HCT116 (cell line): Measurements from ENCODE around the gene SLC4A5.

Source experiments
- EZH2 ChIP-seq: fragments of 200-600 bp; sonication (generic); IDR thresholded peaks from 2 replicates; pipeline ENCODE4 v1.6.1; 2017; ENCODE audit warnings: antibody characterized with exemption, mixed run types
- EZH2phosphoT487 ChIP-seq: fragments of 200-600 bp; IDR thresholded peaks from 2 replicates; pipeline ENCODE4 v1.6.1; 2018; ENCODE audit warnings: antibody characterized with exemption, borderline replicate concordance
- JUND ChIP-seq: IDR thresholded peaks from 2 replicates; pipeline ENCODE4 v1.6.1; 2012
- POLR2A ChIP-seq: IDR thresholded peaks from 2 replicates; pipeline ENCODE4 v1.7.0; 2011; ENCODE audit warnings: borderline replicate concordance; ENCODE audit not compliant: insufficient read depth, insufficient read length; ENCODE audit errors: extremely low read depth
- POLR2AphosphoS5 ChIP-seq: IDR thresholded peaks from 2 replicates; pipeline ENCODE4 v1.6.1; 2011; ENCODE audit warnings: mild to moderate bottlenecking, low read depth, low read length, moderate library complexity
- RAD21 ChIP-seq: IDR thresholded peaks from 2 replicates; pipeline ENCODE4 v1.6.1; 2012; ENCODE audit warnings: low read depth, mild to moderate bottlenecking
- SIN3A ChIP-seq: IDR thresholded peaks from 2 replicates; pipeline ENCODE4 v1.6.1; 2012; ENCODE audit warnings: low read depth
- SRF ChIP-seq: IDR thresholded peaks from 2 replicates; pipeline ENCODE4 v1.6.1; 2012; ENCODE audit warnings: low read depth
- YY1 ChIP-seq: IDR thresholded peaks from 2 replicates; pipeline ENCODE4 v1.6.1; 2011; ENCODE audit warnings: low read length, low read depth, moderate library complexity, mild to moderate bottlenecking; ENCODE audit not compliant: insufficient replicate concordance; ENCODE audit errors: extremely low read depth
- ZNF274 ChIP-seq: fragments of 200-500 bp; sonication (Bioruptor generic); IDR thresholded peaks from 2 replicates; pipeline ENCODE4 v1.6.1; 2014; ENCODE audit warnings: mild to moderate bottlenecking, low read depth, low read length, inconsistent platforms
- TF ChIP-seq, protein P1 (sequence below), 3 experiments: fragments of 200-600 bp in 1 of 3; sonication (generic) in 1 of 3; IDR thresholded peaks in 2 of 3; conservative IDR thresholded peaks in 1 of 3; 2 replicates each; pipeline ENCODE4 v1.5.1; 2012 to 2017; ENCODE audit warnings: low read depth in 2 of 3, low read length in 2 of 3, antibody characterized with exemption in 1 of 3, borderline replicate concordance in 1 of 3, control low read depth in 1 of 3, mild to moderate bottlenecking in 1 of 3, mixed read lengths in 1 of 3, mixed run types in 1 of 3, moderate library complexity in 1 of 3; ENCODE audit not compliant: insufficient read depth in 1 of 3
- TF ChIP-seq, protein P2 (sequence below): IDR thresholded peaks from 2 replicates; pipeline ENCODE4 v1.6.1; 2012
- TF ChIP-seq, protein P3 (sequence below): IDR thresholded peaks from 2 replicates; pipeline ENCODE4 v1.6.1; 2012; ENCODE audit warnings: low read depth
- TF ChIP-seq, protein P4 (sequence below): IDR thresholded peaks from 2 replicates; pipeline ENCODE4 v1.6.1; 2011; ENCODE audit warnings: mild to moderate bottlenecking, low read length, moderate library complexity; ENCODE audit not compliant: insufficient replicate concordance; ENCODE audit errors: extremely low read depth

DNA sequence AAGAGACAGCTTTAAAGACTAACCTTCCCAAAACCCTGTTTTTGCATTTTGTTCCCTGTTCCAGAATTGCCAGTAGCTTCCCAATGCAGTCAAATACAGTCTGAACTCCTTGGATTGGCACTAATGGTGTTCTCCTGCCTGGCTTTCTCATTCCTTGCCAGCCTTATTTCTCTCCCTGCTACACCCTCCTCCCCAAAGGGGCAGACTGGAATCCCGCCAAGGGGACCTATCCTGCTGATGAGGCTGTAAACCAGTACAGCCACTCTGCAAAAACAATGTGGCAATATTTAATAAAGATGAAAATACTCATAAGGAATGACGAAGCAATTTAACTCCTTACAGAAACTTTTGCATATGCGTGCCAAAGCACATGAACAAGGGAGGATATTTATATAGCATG lies 4.5 kb upstream of the SLC4A5 start:
- TF ChIP-seq, protein P1, sequence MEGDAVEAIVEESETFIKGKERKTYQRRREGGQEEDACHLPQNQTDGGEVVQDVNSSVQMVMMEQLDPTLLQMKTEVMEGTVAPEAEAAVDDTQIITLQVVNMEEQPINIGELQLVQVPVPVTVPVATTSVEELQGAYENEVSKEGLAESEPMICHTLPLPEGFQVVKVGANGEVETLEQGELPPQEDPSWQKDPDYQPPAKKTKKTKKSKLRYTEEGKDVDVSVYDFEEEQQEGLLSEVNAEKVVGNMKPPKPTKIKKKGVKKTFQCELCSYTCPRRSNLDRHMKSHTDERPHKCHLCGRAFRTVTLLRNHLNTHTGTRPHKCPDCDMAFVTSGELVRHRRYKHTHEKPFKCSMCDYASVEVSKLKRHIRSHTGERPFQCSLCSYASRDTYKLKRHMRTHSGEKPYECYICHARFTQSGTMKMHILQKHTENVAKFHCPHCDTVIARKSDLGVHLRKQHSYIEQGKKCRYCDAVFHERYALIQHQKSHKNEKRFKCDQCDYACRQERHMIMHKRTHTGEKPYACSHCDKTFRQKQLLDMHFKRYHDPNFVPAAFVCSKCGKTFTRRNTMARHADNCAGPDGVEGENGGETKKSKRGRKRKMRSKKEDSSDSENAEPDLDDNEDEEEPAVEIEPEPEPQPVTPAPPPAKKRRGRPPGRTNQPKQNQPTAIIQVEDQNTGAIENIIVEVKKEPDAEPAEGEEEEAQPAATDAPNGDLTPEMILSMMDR (IDR thresholded peaks at IDR 0.05 in 2 of 3, conservative IDR thresholded peaks at IDR 0.05 in 1 of 3; ENCODE audit: borderline replicate concordance in 1 of 3, insufficient read depth in 1 of 3, low read depth in 2 of 3, low read length in 2 of 3), result no peak
- no peak for TF ChIP-seq POLR2A
- no peak for TF ChIP-seq JUND
- TF ChIP-seq EZH2, result no peak
- no peak for TF ChIP-seq YY1
- no peak for TF ChIP-seq EZH2phosphoT487
- no peak for TF ChIP-seq SIN3A
- no peak for TF ChIP-seq RAD21
- TF ChIP-seq POLR2AphosphoS5, result no peak
- TF ChIP-seq SRF, result no peak
- TF ChIP-seq, protein P2, sequence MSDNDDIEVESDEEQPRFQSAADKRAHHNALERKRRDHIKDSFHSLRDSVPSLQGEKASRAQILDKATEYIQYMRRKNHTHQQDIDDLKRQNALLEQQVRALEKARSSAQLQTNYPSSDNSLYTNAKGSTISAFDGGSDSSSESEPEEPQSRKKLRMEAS, result no peak
- TF ChIP-seq, protein P3, sequence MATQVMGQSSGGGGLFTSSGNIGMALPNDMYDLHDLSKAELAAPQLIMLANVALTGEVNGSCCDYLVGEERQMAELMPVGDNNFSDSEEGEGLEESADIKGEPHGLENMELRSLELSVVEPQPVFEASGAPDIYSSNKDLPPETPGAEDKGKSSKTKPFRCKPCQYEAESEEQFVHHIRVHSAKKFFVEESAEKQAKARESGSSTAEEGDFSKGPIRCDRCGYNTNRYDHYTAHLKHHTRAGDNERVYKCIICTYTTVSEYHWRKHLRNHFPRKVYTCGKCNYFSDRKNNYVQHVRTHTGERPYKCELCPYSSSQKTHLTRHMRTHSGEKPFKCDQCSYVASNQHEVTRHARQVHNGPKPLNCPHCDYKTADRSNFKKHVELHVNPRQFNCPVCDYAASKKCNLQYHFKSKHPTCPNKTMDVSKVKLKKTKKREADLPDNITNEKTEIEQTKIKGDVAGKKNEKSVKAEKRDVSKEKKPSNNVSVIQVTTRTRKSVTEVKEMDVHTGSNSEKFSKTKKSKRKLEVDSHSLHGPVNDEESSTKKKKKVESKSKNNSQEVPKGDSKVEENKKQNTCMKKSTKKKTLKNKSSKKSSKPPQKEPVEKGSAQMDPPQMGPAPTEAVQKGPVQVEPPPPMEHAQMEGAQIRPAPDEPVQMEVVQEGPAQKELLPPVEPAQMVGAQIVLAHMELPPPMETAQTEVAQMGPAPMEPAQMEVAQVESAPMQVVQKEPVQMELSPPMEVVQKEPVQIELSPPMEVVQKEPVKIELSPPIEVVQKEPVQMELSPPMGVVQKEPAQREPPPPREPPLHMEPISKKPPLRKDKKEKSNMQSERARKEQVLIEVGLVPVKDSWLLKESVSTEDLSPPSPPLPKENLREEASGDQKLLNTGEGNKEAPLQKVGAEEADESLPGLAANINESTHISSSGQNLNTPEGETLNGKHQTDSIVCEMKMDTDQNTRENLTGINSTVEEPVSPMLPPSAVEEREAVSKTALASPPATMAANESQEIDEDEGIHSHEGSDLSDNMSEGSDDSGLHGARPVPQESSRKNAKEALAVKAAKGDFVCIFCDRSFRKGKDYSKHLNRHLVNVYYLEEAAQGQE, result no peak
- TF ChIP-seq, protein P4, sequence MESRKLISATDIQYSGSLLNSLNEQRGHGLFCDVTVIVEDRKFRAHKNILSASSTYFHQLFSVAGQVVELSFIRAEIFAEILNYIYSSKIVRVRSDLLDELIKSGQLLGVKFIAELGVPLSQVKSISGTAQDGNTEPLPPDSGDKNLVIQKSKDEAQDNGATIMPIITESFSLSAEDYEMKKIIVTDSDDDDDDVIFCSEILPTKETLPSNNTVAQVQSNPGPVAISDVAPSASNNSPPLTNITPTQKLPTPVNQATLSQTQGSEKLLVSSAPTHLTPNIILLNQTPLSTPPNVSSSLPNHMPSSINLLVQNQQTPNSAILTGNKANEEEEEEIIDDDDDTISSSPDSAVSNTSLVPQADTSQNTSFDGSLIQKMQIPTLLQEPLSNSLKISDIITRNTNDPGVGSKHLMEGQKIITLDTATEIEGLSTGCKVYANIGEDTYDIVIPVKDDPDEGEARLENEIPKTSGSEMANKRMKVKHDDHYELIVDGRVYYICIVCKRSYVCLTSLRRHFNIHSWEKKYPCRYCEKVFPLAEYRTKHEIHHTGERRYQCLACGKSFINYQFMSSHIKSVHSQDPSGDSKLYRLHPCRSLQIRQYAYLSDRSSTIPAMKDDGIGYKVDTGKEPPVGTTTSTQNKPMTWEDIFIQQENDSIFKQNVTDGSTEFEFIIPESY, result no peak
- no peak for TF ChIP-seq ZNF274
